Nephron (organoid): ENCODE results near the gene HOMER2.

Experiments
- H3K27ac Mint-ChIP-seq, 3 experiments: 2 replicates each; pipeline ENCODE4 v1.8.0; 2020; ENCODE audit warnings: mixed read lengths in 3 of 3, mild to moderate bottlenecking in 2 of 3, moderate library complexity in 1 of 3
- H3K27me3 Mint-ChIP-seq: 2 replicates; pipeline ENCODE4 v1.8.0; 2021; ENCODE audit warnings: low read depth, mild to moderate bottlenecking, moderate library complexity, mixed read lengths
- H3K36me3 Mint-ChIP-seq: 2 replicates; pipeline ENCODE4 v1.8.0; 2020; ENCODE audit warnings: low read depth, mixed read lengths
- H3K4me1 Mint-ChIP-seq: 2 replicates; pipeline ENCODE4 v1.8.0; 2020; ENCODE audit warnings: mixed read lengths
- H3K4me3 Mint-ChIP-seq, 3 experiments: 2 replicates each; pipeline ENCODE4 v1.8.0; 2020; ENCODE audit warnings: mild to moderate bottlenecking in 3 of 3, mixed read lengths in 3 of 3, moderate library complexity in 2 of 3
- H3K9me3 Mint-ChIP-seq: 2 replicates; pipeline ENCODE4 v1.8.0; 2020; ENCODE audit warnings: mixed read lengths
- TF ChIP-seq, protein P1 (sequence below), 3 experiments: fragments of 200-600 bp; sonication (generic); IDR thresholded peaks; one replicate each; pipeline ENCODE4 v1.5.0; 2021; ENCODE audit warnings: antibody characterized with exemption in 3 of 3; ENCODE audit not compliant: unreplicated experiment in 3 of 3

The HOMER2 gene

DNA sequence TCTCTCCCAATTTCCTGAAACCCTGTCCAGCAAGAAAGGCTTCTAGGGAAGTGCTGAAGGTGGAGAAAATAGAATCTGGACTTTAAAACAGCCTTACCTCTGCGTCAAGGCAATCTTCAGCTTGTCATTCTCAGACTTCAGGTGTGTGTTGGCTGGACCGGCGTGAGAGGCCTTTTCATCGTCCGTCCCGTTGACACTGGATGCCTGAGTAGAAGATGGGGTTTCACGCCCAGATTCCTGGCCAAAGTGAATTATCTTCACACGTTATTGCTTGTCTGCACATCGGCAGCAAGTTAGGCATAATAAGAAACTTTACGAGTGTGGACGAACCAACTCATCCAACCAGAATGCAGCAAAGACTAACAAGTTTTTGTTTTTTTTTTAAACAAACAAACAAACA lies 93.6 kb downstream of the HOMER2 start:
- no peak overlapping the region for H3K27ac Mint-ChIP-seq
- H3K9me3 Mint-ChIP-seq: no peaks in the 10 kb centered on the region
- TF ChIP-seq, protein P1, sequence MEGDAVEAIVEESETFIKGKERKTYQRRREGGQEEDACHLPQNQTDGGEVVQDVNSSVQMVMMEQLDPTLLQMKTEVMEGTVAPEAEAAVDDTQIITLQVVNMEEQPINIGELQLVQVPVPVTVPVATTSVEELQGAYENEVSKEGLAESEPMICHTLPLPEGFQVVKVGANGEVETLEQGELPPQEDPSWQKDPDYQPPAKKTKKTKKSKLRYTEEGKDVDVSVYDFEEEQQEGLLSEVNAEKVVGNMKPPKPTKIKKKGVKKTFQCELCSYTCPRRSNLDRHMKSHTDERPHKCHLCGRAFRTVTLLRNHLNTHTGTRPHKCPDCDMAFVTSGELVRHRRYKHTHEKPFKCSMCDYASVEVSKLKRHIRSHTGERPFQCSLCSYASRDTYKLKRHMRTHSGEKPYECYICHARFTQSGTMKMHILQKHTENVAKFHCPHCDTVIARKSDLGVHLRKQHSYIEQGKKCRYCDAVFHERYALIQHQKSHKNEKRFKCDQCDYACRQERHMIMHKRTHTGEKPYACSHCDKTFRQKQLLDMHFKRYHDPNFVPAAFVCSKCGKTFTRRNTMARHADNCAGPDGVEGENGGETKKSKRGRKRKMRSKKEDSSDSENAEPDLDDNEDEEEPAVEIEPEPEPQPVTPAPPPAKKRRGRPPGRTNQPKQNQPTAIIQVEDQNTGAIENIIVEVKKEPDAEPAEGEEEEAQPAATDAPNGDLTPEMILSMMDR (IDR thresholded peaks at IDR 0.05; ENCODE audit: unreplicated experiment in 3 of 3): no peak
- no peaks in the 10 kb centered on the region for H3K36me3 Mint-ChIP-seq
- H3K4me1 Mint-ChIP-seq: no peaks in the 10 kb centered on the region
- H3K4me3 Mint-ChIP-seq: no peak overlapping the region
- no peaks in the 10 kb centered on the region for H3K27me3 Mint-ChIP-seq

DNA sequence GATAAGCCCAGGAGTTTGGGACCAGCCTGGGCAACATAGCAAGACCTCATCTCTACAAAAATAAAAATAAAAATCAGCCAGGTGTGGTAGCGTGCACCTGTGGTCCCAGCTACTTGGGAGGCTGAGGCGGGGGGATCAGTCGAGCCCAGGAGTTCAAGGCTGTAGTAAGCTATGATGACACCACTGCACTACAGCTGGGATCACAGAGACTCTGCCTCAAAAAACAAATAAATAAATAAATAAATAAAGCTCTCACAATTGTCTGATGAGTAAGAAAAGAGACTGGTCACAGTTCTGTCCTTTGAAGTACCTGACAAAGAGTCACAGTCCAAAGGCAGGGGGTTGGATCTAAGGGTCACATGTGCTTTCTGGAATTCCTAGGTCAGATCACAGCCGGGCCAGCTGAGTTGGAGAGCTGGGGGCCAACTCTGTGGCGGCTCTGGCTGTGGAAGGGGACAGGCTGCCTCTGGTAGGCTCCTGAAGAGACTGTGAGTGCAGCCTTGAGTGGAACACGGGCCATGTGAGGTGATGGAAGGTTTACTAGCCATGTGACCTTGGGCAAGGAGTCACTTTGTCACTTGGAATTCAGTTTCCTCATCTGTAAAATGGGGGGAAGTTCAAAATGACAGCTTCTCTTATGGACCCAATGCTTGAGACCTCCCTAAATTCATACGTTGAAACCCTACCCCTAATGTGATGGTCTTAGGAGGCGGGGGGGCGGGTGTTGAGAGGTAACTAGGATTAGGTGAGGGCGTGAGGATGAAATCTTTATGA lies 95.9 kb downstream of the HOMER2 start:
- Mint-ChIP-seq H3K4me3 (no peak overlapping the region), H3K27me3 (no peaks in the 10 kb centered on the region), H3K4me1 (peaks cover 6% of the 10 kb centered on the region), H3K9me3 (no peaks in the 10 kb centered on the region), H3K36me3 (no peaks in the 10 kb centered on the region), H3K27ac (no peak overlapping the region)
- TF ChIP-seq, protein P1 (IDR thresholded peaks at IDR 0.05; ENCODE audit: unreplicated experiment in 3 of 3): no peak

DNA sequence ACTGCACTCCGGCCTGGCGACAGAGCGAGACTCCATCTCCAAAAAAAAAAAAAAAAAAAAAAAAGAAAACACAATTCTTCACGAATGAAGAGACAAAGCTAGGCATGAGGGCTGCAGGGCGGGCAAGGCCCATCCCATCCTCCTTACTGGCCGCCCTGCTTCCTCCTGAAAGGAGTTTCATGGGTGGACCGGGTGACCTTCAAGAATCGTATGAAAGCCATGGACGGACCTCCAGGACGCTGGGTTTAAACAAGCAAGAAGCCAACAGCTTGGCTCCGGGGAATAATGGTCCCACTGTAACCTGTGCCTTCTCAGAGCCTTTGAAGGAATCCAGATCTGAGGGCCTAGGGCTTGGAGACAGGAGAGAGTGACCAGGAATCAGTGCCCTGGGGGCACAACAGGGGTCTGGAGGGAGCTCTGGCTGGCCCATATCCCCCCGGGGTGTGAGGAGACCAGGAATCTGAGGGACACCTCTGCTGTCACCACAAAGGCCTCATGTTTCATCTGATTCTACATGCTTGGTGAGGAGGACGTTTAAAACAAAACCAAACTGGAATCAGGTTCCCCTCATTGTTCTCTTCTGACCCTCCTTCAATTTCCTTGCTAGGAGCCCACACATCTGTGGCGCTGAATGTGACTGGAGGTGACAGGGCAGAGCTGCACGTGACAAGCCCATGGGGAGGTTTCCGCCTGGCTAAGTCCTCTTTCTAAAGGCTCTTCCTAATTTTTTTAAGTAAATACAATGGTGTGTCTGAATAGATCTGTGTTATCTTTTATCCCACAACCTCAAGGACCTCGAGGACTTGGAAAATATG lies 97.0 kb downstream of the HOMER2 start:
- TF ChIP-seq, protein P1 (IDR thresholded peaks at IDR 0.05; ENCODE audit: unreplicated experiment in 3 of 3): no peak
- Mint-ChIP-seq H3K36me3 (no peaks in the 10 kb centered on the region), H3K4me1 (peaks cover 13% of the 10 kb centered on the region), H3K4me3 (no peak overlapping the region), H3K27ac (no peak overlapping the region), H3K9me3 (no peaks in the 10 kb centered on the region), H3K27me3 (no peaks in the 10 kb centered on the region)

DNA sequence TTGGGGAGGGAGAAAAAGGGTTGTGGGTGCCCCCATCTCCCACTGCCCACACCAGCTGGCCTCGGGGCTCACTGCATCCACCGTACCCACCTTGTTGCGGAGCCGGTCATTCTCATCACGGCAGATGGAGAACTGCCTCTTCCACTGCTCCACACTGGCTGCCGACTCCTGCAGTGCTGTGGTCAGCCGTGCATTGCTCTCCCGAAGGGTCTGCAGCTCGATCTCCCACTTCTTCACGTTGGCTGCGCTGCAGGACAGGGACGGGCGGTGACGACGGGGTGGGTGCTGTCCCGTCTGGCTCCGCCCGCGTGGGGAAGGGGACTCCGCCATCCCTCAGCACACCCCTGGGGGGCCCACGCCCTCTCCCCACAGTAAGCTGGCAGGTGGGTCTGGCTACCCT lies 98.0 kb downstream of the HOMER2 start:
- H3K36me3 Mint-ChIP-seq: no peaks in the 10 kb centered on the region
- H3K4me1 Mint-ChIP-seq: peaks cover 23% of the 10 kb centered on the region
- TF ChIP-seq, protein P1 (IDR thresholded peaks at IDR 0.05; ENCODE audit: unreplicated experiment in 3 of 3): no peak
- no peak overlapping the region for H3K27ac Mint-ChIP-seq
- no peaks in the 10 kb centered on the region for H3K9me3 Mint-ChIP-seq
- H3K27me3 Mint-ChIP-seq: peaks cover 3% of the 10 kb centered on the region
- H3K4me3 Mint-ChIP-seq: no peak overlapping the region

DNA sequence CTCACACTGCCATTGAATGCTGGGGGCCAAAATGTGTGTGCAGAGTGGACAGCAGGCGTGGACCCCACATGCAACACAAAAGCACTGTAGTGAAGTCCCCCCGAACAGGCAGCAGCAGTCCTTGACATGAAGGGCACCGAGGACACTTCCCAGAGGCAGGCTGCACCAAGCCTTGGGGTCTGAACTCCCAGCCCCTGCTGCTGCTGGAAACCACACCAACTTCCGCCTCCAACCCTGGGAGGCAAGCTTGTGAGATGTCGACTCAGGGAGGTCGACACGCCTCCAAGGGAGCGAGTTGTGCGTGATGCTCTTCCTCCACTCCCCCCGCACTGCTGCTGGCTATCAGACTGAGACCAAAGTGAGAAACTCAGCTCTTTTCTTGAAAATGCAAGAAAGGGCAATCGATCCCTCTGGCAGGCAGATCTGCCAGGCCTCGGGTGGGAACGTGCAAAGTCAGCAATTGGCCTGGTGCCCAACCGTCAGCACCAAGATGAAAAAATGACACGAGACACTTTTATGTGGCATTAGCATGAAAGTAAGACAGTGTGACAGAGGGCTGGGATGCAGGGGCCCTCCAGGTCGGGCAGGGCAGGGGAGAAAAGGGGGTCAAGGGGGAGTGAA lies 99.5 kb downstream of the HOMER2 start:
- Mint-ChIP-seq H3K9me3 (no peaks in the 10 kb centered on the region), H3K36me3 (no peaks in the 10 kb centered on the region), H3K4me1 (peaks cover 28% of the 10 kb centered on the region), H3K4me3 (no peak overlapping the region), H3K27me3 (peaks cover 8% of the 10 kb centered on the region), H3K27ac (peak overlapping the region; percentile 46 to 68 (median 54))
- TF ChIP-seq, protein P1 (IDR thresholded peaks at IDR 0.05; ENCODE audit: unreplicated experiment in 3 of 3): no peak
